ENCODE measurements around the gene DUSP2. TPM values are rescaled to one million over a fixed set of nuclear protein-coding genes. Genes with fewer than 3 reads are reported as not detected.
A peak's percentile ranks its signal among the peaks of the same experiment; 100 is the strongest.

The DUSP2 gene
- total RNA-seq, 1 donor = 0.86 TPM

DNA sequence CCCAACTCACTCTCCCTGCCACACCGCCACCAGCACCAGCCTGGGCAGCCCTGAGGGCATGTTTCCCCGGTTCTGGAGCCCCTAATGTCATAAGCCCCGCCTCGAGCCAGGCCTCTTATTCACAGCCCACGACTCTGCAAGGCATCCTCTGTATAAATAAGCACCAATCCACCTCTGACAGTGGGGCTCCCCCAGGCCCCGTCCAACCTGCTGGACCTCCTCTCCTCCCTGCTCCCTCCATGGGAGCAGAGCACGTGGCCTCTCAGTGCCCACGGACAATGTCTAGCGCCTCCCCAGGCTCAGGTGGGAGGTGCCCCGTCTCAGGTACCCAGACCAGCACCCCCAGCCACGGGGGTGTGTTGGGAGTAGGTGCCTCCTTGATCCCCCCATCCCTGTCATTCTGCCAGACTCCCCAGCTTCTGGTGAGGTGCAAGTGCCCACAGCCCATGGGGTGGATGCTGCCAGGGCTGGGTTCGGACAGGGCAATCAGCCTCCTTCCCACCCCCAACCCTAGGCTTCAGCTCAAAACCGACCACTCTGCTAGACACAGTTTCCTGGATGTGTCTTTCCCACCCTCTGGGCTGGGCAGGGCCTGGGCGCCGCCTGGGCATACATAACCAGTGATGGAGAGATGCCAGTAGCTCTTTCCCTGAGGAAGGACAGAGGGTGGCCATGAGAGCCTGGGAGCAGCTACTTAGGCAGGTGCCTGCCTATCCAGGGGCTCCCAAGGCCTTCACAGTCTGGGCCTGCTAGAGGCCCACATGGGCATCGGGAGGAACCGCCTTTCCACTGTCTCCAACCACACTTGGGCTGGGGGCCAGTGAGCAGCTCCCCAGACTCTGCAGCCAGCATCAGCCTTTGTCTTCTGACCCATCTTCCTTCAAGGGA, 27.3 kb downstream of the DUSP2 start:
- no peak for DNase-seq (ENCODE audit: low read depth)
- H3K4me3 ChIP-seq (ENCODE audit: low read depth, low read length) = no peak overlapping the region
- TF ChIP-seq CTCF (IDR thresholded peaks at IDR 0.05; ENCODE audit: insufficient read depth, low read depth, low read length) = no peak

- peak; percentile 52 for TF ChIP-seq CTCF (IDR thresholded peaks at IDR 0.05; ENCODE audit: insufficient read depth, low read depth, low read length)
- H3K4me3 ChIP-seq (ENCODE audit: low read depth, low read length) = peak overlapping the region; percentile 38
- DNase-seq (ENCODE audit: low read depth) = peak; percentile 12
Measured at GRCh38 chr2:96116879-96117533, 28.2 kb downstream of the DUSP2 start.

- DNase-seq (ENCODE audit: low read depth) = peak; percentile 9
- TF ChIP-seq CTCF (IDR thresholded peaks at IDR 0.05; ENCODE audit: insufficient read depth, low read depth, low read length) = no peak
- H3K4me3 ChIP-seq (ENCODE audit: low read depth, low read length) = peak within 1 kb of the TSS; percentile 38
Measured at GRCh38 chr2:96116424-96116878, 28.8 kb downstream of the DUSP2 start, which contains the start of gene ADRA2B. Gene ADRA2B (minus strand): TSS chr2:96116571. CDS start chr2:96116149, 422 bp downstream.

DNA sequence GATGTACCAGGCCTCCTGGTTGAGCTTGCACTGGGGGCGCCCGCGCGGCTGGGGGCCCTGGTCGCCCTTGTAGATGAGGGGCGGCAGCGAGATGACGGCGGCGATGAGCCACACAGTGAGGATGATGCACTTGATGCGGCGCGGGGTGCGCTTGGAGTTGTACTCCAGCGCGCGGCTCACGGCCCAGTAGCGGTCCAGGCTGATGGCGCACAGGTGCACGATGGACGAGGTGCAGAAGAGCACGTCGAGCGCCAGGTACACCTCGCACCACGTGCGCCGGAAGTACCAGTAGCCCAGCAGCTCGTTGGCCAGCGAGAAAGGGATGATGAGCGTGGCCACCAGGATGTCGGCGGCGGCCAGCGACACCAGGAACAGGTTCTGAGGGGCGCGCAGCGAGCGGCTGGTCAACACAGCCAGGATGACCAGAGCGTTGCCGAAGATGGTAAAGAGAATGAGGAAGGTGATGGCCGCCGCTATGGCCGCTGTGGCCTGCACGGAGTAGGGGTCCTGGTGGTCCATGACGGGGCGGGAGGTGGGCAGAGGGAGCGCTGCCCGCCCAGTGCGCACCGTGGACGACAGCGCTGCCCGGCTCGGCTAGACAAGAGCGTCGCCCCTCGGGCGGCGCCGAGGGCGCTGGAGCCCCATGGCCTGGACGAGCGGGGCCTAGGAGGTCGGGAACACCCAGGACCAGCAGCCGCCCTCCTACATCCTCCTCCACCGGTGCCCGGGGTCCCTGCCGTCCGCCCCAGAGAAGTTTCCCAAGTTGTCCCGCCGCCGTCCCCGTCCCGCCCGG, 29.4 kb downstream of the DUSP2 start:
- peak overlapping the region; percentile 38 for H3K4me3 ChIP-seq (ENCODE audit: low read depth, low read length)
- no peak for TF ChIP-seq CTCF (IDR thresholded peaks at IDR 0.05; ENCODE audit: insufficient read depth, low read depth, low read length)
- no peak for DNase-seq (ENCODE audit: low read depth)

DNA sequence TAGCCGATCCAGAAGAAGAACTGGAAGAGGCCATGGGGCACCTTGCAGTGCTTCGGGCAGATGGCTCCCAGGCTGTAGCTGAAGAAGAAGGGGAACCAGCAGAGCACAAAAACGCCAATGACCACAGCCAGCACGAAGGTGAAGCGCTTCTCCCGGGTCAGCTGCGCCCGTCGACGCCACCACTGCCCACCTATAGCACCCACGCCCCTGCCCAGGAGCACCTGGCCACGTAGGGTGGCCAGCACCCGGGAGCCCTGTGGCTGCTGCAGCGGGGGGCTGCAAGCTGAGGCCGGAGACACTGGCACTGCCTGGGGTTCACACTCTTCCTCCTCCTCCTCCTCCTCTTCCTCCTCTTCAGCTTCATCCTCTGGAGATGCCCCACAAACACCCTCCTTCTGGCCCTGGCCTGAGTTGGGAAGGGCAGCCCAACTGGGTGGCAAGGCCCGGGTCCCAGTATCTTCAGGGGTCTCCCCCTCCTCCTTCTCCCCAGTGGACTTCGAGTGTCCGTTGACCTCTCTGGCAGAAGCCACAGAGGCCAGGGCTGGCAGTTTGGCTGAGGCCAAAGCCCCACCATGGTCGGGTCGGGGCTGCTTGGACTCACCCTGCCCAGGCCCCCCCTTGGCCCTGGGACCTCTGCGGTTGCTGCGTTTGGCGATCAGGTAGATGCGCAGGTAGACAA, 30.2 kb downstream of the DUSP2 start:
- DNase-seq (ENCODE audit: low read depth) = no peak
- H3K4me3 ChIP-seq (ENCODE audit: low read depth, low read length) = no peak overlapping the region
- TF ChIP-seq CTCF (IDR thresholded peaks at IDR 0.05; ENCODE audit: insufficient read depth, low read depth, low read length) = no peak

GRCh38 chr2:96114546-96114902, 30.7 kb downstream of the DUSP2 start:
- DNase-seq (ENCODE audit: low read depth) = no peak
- no peak for TF ChIP-seq CTCF (IDR thresholded peaks at IDR 0.05; ENCODE audit: insufficient read depth, low read depth, low read length)
- no peak overlapping the region for H3K4me3 ChIP-seq (ENCODE audit: low read depth, low read length)

Data from fibroblast of villous mesenchyme (primary cell).